Astrocyte of the cerebellum (primary cell): ENCODE results near the gene ZFP91.

ENCODE experiments used
- DNase-seq: peaks from one replicate; pipeline ENCODE4 v3.0.0-alpha.2; 2011; ENCODE audit warnings: low read depth
- H3K4me3 ChIP-seq: 2 replicates; pipeline ENCODE4 v1.5.1; 2011; ENCODE audit warnings: mild to moderate bottlenecking, low read depth, low read length, moderate library complexity
- CTCF ChIP-seq: IDR thresholded peaks from 2 replicates; pipeline ENCODE4 v1.5.1; 2012; ENCODE audit warnings: low read length, low read depth, moderate library complexity, mild to moderate bottlenecking; ENCODE audit errors: missing control alignments
- in situ Hi-C: cut with HindIII; loops from 2 replicates; pipeline ENCODE4 v1.10.0; 2017; ENCODE audit warnings: low sequenced_read_pairs

Gene ZFP91

GRCh38 chr11:58578635-58579191 is at the start of gene ZFP91:
Gene ZFP91, plus strand, starts transcription at chr11:58579063. Its CDS starts 219 bp downstream, at chr11:58579282.
- no peak for TF ChIP-seq CTCF
- peak within 1 kb of the TSS; percentile 86 for H3K4me3 ChIP-seq
- in situ Hi-C loops, result no loop called here

GRCh38 chr11:58530236-58530635 is 48.6 kb upstream of the ZFP91 start:
- in situ Hi-C loops, result no loop called here
- DNase-seq, result no peak
- no peak for TF ChIP-seq CTCF
- H3K4me3 ChIP-seq, result no peak overlapping the region

More at GRCh38 chr11:58578635-58579191, at the start of gene ZFP91:
- DNase-seq, result peak; percentile 97

- TF ChIP-seq CTCF, result no peak
- in situ Hi-C loops, result no loop called here
- no peak for DNase-seq
These were observed 47.0 kb upstream of the ZFP91 start for GRCh38 chr11:58531865-58532341.

GRCh38 chr11:58546841-58547240 is 32.0 kb upstream of the ZFP91 start:
- in situ Hi-C loops, result no loop called here
- DNase-seq, result no peak
- no peak for TF ChIP-seq CTCF
- no peak overlapping the region for H3K4me3 ChIP-seq

More at GRCh38 chr11:58531865-58532341, 47.0 kb upstream of the ZFP91 start:
- no peak overlapping the region for H3K4me3 ChIP-seq

GRCh38 chr11:58549644-58550043 is 29.2 kb upstream of the ZFP91 start:
- no peak for TF ChIP-seq CTCF
- in situ Hi-C loops, result no loop called here
- no peak overlapping the region for H3K4me3 ChIP-seq
- no peak for DNase-seq

GRCh38 chr11:58560842-58561241 is 18.0 kb upstream of the ZFP91 start:
- DNase-seq, result no peak
- in situ Hi-C loops, result no loop called here
- H3K4me3 ChIP-seq, result no peak overlapping the region
- TF ChIP-seq CTCF, result no peak
